GM10847 (cell line): Measurements from ENCODE around the gene TSPAN10.

Experiments used
- POLR2A ChIP-seq: IDR thresholded peaks from 2 replicates; pipeline ENCODE4 v1.6.1; 2011; ENCODE audit not compliant: insufficient read length; ENCODE audit errors: extremely low read depth

Gene TSPAN10

DNA sequence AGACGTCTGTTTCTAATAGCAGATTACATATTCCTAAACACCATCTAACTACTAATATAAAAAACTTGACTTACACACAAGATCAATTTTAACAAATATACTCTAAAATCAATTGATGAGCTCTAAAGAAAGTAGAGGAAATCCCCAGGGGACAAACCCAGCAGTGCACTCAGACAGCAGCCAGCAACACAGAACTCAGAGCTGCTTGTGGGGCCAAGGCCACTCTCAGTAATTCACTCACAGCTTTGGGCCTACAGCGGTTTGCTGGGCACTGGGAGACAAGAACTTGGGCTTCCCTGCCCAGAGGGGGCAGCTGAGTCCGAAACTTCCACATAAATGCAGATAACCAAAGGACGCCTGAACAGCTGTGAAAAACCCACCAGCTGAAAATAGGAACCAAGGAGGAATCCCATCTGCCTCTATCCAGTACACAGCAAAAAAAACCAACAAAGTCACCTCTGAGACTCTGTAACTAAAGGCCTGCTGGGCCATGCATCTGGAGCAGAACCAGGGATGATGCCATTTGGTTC lies 21.5 kb upstream of the TSPAN10 start:
- no peak for TF ChIP-seq POLR2A

GRCh38 chr17:81616877-81617276 lies 20.1 kb upstream of the TSPAN10 start:
- no peak for TF ChIP-seq POLR2A

- TF ChIP-seq POLR2A: no peak
These were observed 15.4 kb upstream of the TSPAN10 start for GRCh38 chr17:81621494-81622130.

DNA sequence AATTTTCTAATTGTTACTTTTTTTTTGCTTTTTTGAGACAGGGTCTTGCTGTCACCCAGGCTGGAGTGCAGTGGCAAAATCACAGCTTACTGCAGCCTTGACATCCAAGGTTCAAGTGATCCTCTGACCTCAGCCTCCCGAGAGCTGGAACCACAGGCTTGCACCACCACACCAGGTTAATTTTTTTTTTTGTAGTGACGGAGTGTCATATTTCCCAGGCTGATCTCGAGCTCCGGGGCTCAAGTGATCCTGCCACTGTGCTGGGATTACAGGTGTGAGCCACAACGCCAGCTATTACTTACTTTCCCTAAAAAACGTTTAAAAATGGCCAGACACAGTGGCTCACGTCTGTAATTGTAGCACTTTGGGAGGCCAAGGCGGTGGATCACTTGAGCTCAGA lies 6.7 kb upstream of the TSPAN10 start:
- no peak for TF ChIP-seq POLR2A

DNA sequence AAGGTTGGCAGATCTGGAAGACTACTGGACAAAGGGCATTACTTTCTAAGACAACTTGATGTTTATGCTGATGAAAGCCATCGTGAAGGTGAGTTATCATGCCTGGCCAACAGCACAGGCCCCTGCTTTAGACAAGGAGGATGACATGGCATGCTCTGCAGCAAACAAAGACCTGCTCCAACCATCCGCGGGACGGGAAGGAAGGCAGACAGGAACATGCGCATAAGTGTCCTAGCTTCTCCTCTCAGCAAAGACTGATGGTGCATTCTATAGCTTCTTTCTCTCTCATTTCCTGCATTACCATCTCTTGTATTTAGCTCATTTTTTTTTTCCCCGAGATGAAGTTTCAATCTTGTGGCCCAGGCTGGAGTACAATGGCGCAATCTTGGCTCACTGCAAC lies 5.5 kb upstream of the TSPAN10 start:
- TF ChIP-seq POLR2A: no peak

GRCh38 chr17:81635431-81635830 lies 1.6 kb upstream of the TSPAN10 start:
- no peak for TF ChIP-seq POLR2A

GRCh38 chr17:81635973-81636504 lies 957 bp upstream of the TSPAN10 start:
- no peak for TF ChIP-seq POLR2A

- TF ChIP-seq POLR2A: no peak
These were observed 1.7 kb downstream of the TSPAN10 start for GRCh38 chr17:81638683-81639082.

- TF ChIP-seq POLR2A: no peak
These were observed 3.0 kb downstream of the TSPAN10 start for GRCh38 chr17:81640011-81640410.

DNA sequence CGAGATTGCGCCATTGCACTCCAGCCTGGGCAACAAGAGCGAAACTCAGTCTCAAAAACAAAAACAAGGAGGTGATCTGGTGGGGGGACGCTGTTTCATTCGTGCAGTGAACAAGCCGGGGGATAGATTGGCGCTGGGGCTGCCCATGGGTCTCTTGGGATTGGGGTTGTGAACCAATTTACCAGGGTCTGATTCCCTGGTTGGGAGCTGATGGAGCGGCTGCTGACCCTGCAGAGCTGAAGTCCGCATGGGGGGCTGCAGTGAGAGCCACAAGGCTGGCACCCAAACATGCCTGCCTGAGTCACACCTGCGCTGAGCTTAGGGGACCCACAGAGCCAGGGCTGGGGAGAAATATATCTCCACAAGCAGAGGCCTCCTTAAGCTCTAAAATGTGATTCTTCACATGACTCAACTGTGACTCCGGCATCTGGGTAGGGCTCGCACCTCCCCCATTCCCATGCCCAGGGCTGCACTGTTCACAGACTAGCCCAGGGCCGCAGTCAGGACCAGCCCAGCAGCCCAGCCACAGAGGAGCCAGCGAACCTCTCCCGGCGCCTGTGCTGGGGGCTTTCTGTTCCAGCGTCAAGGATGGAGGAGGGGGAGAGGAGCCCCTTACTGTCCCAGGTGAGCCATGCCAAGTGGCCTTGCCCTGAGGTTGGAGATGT lies 5.0 kb downstream of the TSPAN10 start:
- no peak for TF ChIP-seq POLR2A

DNA sequence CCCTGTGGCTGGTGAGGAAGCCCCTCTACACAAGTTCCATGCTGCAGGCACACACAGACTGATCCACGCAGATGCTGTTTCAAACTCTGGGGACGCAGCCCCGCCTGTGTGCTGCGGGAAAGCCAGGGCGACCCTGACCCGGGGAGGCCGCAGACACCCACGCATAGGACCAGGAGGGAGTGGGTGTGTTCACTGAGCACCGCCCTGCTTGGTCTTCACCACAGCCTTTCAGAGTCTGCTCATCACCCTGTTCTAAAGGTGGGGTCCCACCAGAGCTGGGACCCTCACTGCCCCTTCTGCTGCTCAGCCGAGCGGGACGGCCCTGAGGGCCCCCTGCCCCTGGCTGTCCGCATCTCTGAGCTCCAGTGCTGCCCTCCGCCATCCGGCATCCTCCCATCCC lies 7.5 kb downstream of the TSPAN10 start:
- no peak for TF ChIP-seq POLR2A

GRCh38 chr17:81644976-81645952 lies 8.3 kb downstream of the TSPAN10 start:
- TF ChIP-seq POLR2A: no peak

DNA sequence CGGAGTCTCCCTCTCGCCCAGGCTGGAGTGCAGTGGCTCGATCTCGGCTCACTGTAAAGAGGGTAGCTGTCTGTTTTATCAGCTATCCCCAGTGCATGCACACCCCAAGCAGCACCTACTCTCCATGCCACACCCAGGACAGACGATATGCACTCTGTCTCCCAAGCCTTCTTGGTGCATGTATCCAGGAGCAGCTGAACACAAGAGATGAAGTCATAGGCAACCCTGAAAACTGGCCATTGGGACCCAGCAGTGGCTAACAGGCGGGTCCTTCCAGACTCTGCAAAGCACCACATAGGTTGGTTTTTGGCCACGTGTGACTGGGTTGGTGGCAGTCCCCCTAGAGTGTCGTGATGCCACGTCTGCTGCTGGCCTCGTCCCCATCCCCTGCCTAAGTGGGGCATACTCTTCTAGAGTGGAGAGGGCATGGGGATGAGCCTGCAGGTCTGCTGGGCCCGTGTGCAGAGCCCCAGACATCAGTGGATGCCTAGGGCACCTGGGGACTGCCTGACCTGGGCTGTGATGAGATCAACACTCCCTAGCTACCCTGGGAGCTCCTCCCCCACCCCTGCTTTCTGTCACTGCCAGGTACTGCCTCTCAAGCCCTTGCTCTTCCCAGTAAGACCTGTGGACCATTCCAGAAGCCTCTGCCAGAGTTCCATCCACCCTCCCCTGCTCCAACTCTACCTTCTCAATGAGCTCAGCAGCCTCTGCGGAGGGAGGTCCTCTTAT lies 10.0 kb downstream of the TSPAN10 start:
- no peak for TF ChIP-seq POLR2A

- no peak for TF ChIP-seq POLR2A
These were observed 10.6 kb downstream of the TSPAN10 start for GRCh38 chr17:81647640-81648012.
